ENCODE results near the gene C1QL2.

Gene C1QL2

DNA sequence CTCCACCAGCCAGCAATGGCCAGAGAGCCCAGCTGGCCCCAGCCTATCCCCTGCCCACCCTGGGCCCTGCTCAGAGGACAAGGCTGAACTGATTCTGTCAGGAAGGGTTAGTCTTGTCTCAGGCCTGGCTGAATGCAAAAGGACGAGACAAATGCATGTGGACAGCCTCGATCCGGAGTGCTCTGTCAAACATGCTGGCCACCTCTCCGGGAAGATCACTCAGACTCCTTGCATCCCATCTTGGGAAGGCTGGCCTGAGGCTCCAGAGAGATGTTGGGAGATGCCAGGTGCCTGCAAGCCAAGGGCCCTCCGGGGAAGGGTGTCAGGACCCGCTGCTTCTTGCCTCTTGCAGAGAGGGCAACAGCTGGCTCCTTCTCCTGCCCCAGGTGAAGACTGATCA, 20.2 kb upstream of the C1QL2 start:
- DNase-seq, result no peak

DNA sequence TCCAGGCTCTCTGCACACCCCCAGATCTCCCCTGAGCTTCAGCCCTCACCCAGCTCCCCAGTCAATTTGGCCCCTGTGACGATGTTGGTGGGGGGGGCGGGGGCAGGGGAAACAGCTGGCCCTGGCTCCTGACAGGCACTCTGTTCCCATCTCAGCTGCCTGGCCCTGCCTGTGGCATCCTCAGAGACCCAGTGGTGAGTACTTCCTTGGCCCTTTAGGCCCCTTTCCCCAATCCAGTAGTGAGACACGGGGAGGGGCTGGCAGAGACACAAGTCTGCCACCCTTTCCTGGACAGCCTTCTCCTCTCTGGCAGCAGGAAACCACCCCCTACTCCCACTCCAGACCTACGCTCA, 19.3 kb upstream of the C1QL2 start:
- DNase-seq, result no peak

DNA sequence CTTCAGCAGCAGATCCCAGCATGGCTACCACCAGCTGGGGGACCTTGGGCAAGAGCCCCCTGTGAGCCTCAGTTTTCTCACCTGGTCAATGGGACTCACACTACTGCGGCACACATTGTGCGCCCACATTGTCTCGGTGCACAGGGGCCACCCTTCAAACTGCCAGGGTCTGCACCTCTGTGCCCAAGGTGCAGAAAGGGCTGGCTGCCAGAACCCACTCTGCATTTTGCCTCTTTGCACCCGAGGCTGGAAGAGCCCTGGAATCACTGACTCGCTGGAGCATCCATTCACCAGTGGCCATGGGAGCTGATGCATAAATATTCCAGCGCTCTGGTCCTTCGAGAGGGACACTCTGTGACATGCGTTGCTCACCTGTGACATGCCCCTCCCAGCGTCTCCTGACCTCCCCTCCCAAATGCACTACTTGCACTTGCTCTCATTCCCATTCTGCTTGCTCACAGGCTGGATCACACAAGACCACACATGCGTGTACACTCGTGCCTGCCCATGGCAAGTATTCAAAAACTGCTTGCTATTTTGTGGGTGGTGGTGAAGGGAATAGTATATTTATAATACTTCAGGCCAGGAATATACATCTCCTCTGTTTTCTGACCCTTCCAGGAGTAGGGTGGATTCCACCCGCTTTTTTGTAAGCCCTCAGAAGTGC, 18.8 kb upstream of the C1QL2 start:
- no peak for DNase-seq

DNA sequence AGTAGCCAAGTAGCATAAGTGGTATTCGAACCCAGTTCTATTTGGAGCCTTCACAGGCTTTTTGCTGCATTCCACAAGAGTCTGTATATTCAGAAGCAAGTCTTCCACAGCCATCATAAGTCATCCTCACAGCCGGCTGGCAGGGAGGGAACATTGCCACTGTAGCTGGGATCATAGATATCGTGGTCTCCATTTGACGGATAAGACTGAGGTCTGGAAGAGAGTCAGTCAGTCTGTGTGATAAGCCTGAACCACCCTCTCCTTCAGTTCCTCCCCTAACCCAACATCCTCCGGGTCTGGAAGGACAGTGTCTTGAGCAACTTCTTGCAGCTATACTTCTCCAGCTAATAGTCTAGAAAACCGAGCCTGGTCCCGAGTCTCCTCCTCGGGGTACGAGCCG, 17.0 kb upstream of the C1QL2 start:
- DNase-seq, result no peak

DNA sequence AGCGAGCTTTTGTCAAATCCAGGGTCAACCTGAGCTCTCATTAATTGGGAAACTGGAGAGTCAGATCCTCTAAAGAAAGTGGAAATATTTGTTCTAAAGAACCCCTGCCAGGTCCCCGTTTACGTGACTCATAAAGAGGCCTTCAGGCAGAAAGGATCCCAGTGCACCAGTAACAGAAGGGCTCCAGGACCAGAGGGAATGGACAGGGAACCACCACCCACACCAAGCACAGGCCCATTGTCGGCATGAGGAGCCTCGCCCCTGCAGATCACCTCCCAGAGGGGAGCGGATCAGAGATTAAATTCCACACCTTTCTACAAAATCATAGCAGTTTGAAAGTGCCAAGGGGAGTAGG, 16.4 kb upstream of the C1QL2 start:
- DNase-seq, result no peak

DNA sequence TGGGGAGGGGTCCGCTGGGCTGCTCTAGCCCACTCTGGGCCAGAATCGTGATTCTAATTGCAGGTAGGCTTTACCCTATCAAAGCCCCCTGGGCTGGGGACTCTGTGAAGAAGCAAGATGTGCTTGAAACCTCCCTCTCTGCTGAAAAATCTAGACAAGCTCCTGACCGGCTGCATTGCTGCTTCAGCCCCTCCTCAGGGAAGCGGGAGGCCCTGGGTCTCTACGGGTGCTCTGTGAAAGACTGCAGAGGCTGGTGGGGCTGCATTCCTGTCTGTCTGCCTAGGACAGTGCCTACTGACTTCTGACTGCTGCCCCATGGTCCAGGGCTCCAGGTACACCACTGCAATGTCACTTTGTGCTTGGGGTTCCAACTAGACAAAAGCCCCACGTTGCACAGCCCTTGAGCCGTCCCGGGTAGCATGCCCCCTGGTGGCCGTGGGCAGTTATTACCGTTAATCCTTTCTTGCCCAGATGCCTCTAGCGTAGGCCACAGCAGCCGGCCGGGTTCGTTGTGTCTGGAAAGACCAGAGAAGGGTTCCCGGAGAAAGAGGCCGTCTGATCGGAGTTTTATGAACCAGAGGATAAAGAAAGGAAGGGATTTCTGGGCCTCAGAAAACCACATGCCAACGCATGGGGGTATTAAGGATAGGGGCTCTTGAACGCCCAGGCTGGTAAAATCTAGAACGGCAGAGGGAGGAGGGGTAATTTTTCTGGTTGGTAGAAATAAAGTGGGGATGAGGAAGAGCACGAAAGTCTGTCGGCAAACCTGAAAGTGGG, 15.9 kb upstream of the C1QL2 start:
- no peak for DNase-seq

DNA sequence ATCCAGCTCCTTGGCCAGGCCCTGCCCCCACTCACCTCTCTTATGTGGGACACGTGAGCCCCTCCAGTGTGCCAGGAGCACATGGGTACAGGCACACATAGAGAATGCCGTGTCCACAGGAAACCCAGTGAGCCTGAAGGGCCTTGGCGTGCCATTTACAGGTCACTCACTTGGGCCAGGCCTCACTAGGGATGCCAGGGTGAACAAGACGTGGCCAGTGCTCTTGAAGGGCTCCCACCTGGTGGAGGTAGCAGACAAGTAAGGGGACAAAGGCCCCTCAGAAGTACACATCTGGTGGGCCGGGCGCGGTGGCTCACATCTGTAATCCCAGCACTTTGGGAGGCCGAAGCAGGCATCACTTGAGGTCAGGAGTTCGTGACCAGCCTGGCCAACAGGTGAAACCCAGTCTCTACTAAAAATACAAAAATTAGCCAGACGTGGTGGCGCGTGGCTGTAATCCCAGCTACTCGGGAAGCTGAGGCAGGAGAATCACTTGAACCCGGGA, 15.1 kb upstream of the C1QL2 start:
- DNase-seq, result no peak

DNA sequence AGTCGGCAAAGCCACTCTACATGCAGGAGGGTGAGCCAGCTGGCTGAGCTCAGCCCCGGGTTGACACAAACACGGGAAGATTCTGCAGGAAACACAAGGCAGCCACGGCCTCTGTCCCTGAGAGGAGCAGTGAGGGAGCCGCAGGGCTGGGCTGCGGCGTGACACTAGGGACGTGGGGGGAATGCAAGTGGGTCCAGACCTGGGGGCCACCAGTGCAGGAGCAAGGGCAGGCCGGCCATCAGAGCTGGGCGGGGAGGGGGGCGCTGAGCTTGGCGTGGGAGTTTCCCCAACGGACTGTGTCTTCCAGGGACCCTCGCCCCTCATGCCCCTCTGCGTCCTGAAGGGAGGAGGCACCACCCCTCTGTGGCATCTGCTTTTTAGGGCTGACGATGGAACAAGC, 12.0 kb upstream of the C1QL2 start:
- no peak for DNase-seq

DNA sequence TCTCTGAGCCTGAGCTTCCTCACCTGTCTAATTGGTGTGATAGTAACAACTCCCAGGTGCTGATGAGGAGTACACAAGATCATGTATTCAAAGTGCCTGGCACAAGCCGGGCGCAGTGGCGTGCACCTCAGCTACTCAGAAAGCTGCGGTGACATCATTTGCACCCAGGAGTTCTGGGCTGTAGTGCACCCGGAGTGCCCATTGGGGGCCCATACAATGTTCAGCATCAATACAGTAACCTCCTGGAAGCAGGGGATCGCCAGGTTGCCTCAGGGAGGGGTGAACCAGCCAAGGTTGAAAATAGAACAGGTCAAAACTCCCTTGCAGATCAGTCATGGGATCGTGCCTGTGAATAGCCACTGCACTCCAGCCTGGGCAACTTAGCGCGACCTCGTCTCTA, 11.2 kb upstream of the C1QL2 start:
- DNase-seq, result no peak

DNA sequence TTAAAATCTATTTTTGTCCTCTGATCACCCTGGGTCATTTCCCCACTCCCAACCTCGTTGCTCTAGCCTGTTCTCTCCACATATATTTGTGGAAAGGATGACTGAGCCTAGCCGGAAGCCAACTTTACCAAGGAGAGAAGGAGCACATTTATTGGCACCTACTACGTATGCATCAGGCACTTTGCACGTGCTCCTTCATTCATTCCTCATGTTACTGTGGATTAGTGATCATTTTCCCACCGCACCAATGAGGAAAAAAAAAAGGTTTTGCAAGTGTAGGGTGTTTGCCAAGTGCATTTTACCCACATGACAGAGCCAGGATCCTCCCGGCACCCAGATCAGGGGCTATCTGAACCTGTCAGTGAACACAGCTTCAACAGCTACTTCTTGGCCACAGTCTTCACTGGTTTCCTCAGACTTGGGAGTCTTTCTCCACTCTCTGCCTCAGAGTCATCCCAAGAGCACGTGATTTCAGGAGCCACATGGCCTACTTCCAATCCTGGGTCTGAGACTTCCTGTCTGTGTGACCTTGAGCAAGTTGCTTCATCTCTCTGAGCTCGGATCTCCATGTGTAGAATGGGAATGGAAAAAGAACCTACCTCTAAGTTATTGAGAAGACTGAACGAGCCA, 1.9 kb upstream of the C1QL2 start:
- DNase-seq, result no peak

DNA sequence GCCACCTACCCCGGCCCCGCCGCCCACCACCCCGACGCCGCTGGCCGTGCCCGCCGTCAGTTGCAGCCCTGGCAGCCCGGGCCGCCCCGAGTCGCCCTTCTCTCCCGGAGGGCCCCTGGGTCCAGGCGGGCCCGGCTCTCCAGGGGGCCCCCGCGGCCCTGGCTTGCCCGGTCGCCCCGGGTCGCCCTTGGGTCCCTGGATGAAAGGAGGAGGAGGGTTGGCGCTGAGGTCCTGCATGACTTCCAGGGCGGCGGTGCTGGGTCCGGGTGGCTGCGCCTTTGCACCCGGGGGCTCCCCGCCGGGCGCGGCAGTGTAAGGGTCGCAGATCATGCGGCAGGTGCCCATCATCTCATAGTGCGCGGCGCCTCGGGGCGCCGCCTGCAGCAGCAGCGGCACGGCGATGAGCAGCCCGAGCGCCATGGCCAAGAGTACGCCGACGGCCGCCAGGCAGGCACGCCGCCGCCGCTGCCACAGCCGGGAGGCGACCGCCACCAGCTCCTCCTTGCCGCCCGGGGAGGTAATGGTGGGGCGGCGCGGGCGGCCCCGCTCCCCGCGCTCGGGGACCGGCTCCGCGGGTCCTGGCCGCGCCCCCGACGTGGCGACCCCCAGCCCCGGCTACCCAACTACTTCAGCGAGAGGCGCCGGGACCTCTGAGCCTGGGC, 570 bp downstream of the C1QL2 start:
- DNase-seq, result no peak

DNA sequence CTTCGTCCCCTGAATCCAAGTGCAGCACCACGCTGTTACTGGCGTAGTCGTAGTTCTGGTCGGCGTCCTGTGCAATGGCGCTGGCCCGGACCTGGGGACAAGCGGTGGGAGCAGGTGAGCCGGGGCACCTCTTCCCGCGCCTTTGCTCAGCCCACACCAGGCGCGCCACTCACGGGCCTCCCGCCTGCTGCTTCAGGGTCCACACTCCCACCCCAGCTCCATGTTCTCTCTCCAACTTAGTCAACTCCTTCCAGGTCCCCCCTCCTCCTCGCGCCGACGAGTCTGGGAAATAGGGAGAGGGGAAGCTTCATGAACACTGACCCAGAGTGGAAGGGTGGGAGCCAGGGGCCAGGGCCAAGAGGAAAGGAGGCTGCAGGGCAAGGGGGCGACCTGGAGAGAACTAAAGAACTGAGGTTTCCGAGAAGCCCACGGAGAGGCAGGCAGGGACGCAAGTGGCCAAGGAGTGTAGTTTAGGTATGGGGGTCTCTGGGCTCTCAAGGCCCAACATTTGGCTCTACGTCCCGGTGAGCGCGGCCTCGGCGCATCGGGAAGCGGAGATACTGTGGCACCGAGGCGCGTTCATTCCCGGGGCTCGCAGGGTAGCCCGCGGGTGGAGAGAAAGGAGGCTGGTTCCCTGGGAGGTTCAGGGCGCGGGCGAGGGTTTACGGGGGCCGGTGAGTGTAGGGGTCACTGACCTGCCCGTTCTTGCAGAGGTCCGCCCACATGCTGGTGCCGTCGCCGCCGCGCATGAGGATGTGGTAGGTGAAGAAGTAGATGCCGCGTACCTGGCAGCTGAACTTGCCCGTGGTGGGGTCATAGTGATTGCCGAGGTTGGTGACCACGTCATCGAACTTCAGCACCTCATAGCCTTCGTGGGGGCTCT, 1.4 kb downstream of the C1QL2 start:
- DNase-seq, result no peak

DNA sequence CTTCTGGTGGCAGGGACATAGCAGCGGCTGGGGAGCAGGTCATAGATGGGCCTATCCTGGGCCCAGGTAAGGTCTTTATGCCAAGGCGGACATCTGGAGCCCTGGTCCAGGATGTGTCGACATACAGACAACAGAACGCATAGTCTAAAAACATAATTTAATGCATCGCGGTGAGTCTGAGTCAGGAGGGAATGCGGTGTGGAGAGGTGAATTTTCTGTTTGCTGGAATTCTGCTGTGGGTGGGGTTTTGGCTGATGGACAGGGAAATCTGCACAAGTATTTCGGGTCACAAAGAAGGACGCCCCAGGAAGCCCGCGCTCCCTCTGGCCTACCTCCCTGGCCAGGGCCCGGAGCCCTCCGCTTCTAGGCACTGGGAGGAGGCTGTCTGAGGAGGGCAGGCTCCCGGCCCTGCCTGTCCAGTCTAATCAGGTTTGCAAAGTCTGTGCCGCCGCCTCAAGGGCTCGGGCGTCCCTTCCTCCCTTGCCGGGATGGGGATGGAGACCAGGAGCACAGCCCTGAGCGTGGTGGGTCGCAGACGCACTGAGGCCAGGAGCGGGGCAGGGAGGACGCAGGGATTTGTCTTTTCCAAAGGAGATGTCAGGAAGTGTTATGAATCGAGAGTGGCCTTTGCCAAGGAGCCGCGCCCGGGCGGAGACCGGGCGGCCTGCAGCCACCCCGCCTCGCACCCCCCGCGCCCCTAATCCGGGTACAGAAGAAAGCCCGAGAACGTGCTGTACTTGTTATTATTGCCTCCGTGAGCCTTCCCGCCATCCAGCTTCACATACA, 2.3 kb downstream of the C1QL2 start:
- no peak for DNase-seq

DNA sequence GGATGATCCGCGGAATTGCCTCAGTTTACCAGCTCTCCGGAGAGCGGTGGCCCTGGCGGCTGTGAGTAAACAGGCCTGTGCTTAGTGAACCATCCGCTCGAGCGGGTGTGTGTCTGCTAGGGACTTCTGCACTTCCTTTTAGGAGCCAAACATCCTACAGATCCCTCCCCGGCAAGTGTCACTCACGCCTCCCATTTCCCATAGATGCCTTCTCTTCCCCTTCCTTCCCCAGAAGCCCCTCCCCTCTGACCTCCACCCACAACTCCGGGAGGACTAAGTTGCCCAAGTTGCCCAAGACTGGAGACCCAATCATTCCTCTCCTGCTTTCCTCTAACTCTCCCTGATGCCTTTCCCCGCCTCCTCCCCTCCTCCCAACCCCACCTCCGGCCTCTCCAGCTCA, 2.9 kb downstream of the C1QL2 start:
- DNase-seq, result no peak

DNA sequence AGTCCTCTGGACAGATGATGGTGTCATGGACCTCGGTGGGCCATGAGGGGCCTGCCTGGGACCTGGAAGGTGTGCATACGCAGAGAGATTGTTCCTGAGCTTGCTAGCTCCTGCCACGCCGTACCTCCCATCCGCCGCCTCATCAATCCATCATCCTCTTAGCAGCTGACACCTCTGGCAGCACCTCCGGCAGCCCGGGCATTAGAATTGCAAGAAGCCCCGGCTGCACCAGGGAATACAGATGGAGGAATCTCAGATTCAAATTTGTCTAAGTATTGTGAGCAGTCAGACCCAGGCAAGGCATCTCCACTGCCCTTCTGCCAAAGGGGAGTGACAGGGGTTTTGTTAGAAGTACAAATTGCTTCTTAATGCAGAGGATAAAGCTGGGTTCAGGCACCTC, 4.5 kb downstream of the C1QL2 start:
- DNase-seq, result no peak

DNA sequence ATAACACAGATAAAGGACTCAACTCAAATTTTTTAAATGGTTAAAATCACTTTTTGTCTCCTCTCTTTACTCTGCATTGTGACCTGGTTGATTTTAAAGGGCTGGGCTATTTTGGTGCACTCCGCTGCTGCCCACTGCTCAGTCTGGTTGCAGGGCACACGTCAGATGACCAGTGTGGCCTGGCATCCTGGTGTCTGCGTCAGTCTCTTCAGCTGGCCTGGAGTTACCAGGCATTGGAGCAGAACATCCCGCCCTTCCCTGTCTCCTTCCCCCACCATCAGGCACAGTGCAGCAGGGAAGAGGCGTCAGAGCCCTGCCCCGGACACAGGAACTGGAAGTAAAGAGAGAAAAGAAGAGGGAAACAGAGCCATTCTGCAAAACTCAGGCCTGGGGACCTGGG, 8.9 kb downstream of the C1QL2 start:
- DNase-seq, result no peak

DNA sequence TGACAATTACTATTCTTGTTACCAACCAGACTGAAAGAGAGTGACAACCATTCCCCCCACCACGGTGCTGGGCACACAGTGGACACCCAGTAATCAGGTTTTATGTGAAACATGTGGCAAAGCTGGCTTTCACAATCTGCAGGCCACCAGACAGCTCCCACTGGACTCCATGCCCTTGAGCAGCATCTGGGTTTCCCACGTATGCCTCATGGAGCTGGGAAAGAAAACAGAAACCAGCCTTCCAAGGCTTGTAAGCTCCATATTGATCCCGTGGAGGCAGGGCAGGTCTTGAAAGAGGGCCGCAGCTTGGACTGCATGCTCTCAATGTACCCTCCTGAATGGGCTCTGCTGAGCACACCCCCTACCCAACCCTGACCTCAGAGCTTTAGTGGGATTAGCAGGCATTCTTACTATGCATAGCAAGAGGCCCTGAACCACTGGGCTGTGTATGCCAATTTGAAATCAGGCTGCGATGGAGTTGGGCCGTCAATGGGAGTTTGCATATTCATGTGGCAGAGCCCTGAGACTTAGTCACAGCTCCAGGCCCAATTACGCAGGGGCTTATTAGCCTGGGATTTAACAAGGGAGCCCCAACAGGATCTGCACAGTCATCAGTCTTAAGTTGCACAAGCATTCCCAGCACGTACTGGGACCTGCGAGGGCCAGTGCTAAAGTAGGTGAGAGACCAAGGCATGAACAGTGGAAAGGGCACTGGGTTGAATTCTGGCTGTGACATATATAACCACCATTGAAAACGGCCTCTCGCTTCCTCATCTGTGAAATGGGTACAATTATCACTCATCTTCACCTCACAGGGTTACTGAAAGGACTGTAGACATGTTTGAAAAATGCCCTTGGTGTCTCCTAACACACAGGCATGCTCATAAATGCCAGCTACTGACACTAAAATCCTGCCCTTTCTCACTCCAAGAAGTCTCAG, 10.5 kb downstream of the C1QL2 start:
- DNase-seq, result no peak

DNA sequence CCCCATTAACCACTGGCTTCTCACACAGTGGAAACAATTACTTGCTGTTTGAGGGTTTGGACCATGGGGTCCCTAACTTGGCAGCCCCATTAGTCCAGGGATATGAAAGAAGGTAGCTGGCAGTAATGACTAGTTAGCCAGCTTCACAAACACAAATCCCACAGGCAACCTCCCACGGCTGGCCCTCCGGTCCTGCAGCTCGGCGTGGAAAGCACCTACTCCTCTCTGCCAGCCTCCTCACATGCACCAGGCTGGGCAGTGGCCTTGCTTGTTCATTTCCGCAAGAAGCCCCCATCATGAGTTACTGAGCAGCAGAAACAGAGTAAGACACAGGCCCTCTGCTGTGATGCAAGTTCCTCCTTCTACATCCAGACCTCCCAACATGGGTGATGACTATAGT, 13.7 kb downstream of the C1QL2 start:
- DNase-seq, result no peak

DNA sequence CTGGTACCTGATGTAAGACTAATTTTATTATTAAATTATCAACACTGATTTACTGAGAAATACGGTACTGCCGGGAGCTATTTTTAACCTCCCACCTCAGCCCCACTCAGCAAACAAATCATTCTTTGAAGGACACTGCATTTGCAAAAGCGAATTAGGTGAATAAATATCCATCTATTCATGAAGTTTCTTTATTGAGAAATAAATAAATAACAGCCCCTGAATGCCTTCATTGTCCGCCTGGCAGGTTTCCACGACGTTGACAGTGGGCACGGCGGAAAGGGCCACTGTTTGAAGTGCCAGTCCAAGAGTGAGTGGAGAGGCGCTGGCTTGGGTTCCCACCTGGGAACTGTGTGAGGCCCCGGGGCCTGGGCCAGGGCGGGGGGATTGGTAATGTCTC, 15.7 kb downstream of the C1QL2 start:
- DNase-seq, result no peak

DNA sequence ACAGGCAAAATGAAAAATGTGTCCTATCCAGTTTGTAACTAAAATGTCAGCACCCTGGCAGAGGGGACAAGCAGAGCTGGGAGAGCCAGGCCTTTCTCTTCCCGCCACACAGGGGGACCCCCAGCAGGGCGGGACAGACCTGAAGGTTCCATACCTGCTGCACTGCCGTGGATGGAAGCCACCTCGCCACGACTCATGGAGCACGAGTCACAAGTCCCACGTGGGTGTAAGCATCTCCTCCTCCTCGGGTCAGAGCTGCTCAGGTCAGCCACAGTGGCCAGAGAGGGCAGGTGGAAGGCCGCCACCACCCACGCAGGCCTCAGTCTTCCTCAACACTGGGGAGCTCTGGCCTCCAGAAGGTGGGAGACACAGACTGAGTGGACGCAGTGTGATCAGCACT, 21.0 kb downstream of the C1QL2 start:
- DNase-seq, result no peak

DNA sequence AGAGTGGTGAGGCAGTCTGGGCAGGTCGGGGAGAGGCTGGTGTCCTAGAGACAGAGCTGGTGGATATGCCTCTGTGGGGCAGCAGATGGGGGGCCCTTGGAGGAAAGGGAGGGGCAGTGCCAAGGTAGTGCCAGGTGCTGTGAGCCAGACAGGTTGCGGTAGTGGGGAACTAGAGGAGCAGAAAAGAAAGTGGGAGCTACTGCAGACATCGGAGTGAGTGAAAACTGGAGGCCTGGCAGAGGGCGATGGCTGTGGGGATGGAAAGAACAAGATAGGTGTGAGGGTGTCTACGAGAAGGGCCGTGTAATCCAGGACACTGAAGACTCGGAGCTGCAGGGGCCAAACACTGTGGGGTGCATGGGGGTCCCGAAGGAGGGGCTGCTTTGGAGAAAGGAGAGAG, 21.7 kb downstream of the C1QL2 start:
- no peak for DNase-seq
